RWPE2 (cell line): ENCODE measurements around the gene DRC1.

Experiments used
- ATAC-seq: fragments of 200-7000 bp; cut with Tn5 transposase; 3 replicates; pipeline ENCODE4 v1.9.1; 2021; ENCODE audit warnings: low read depth
- DNase-seq: peaks from one replicate; pipeline ENCODE4 v3.0.0-alpha.2; 2020; ENCODE audit warnings: low spot score
- H3K27ac ChIP-seq: fragments of 450-650 bp; 2 replicates; pipeline ENCODE4 v1.5.1; 2017; ENCODE audit warnings: mild to moderate bottlenecking; ENCODE audit not compliant: poor library complexity, severe bottlenecking
- H3K27me3 ChIP-seq: fragments of 250-450 bp; sonication (Bioruptor Pico); 2 replicates; pipeline ENCODE4 v1.5.1; 2021; ENCODE audit warnings: mild to moderate bottlenecking, moderate library complexity; ENCODE audit not compliant: insufficient read depth, poor library complexity, severe bottlenecking
- H3K36me3 ChIP-seq: fragments of 250-450 bp; sonication (Bioruptor Pico); 2 replicates; pipeline ENCODE4 v1.5.1; 2020; ENCODE audit warnings: low read depth, mild to moderate bottlenecking, moderate library complexity
- H3K4me1 ChIP-seq: fragments of 250-450 bp; sonication (Bioruptor Pico); 2 replicates; pipeline ENCODE4 v1.5.1; 2021; ENCODE audit warnings: mild to moderate bottlenecking, moderate library complexity; ENCODE audit not compliant: insufficient read depth, poor library complexity, severe bottlenecking
- H3K4me3 ChIP-seq: fragments of 250-450 bp; sonication (Bioruptor Pico); 2 replicates; pipeline ENCODE4 v1.5.1; 2021; ENCODE audit warnings: mild to moderate bottlenecking, moderate library complexity; ENCODE audit not compliant: severe bottlenecking
- H3K9me3 ChIP-seq: fragments of 250-450 bp; sonication (Bioruptor Pico); 2 replicates; pipeline ENCODE4 v1.5.1; 2021; ENCODE audit warnings: mild to moderate bottlenecking, moderate library complexity; ENCODE audit not compliant: severe bottlenecking
- CTCF ChIP-seq: fragments of 450-650 bp; IDR thresholded peaks from one replicate; pipeline ENCODE4 v1.5.1; 2017; ENCODE audit warnings: mild to moderate bottlenecking, moderate library complexity; ENCODE audit not compliant: poor library complexity, severe bottlenecking

Gene DRC1

GRCh38 chr2:26481706-26482105 lies 80.0 kb downstream of the DRC1 start:
- no peak for ATAC-seq
- TF ChIP-seq CTCF = no peak

GRCh38 chr2:26482211-26483026 lies 80.7 kb downstream of the DRC1 start:
- DNase-seq (no peak), ATAC-seq (no peak)
- Histone ChIP-seq H3K4me1 (no peaks in the 10 kb centered on the region), H3K9me3 (no peaks in the 10 kb centered on the region), H3K4me3 (no peak overlapping the region), H3K36me3 (no peaks in the 10 kb centered on the region), H3K27me3 (no peaks in the 10 kb centered on the region), H3K27ac (no peak overlapping the region)
- no peak for TF ChIP-seq CTCF

More at GRCh38 chr2:26481706-26482105, 80.0 kb downstream of the DRC1 start:
- Histone ChIP-seq H3K27me3 (no peaks in the 10 kb centered on the region), H3K9me3 (no peaks in the 10 kb centered on the region), H3K36me3 (no peaks in the 10 kb centered on the region), H3K4me3 (no peak overlapping the region), H3K27ac (no peak overlapping the region), H3K4me1 (no peaks in the 10 kb centered on the region)
- DNase-seq = no peak

GRCh38 chr2:26483027-26483326 lies 81.3 kb downstream of the DRC1 start:
- ATAC-seq (no peak), DNase-seq (no peak)
- no peaks in the 10 kb centered on the region for H3K4me1 ChIP-seq
- no peaks in the 10 kb centered on the region for H3K36me3 ChIP-seq
- no peak overlapping the region for H3K27ac ChIP-seq
- no peaks in the 10 kb centered on the region for H3K9me3 ChIP-seq
- no peaks in the 10 kb centered on the region for H3K27me3 ChIP-seq
- H3K4me3 ChIP-seq = no peak overlapping the region
- no peak for TF ChIP-seq CTCF

GRCh38 chr2:26483516-26483915 lies 81.8 kb downstream of the DRC1 start:
- no peak overlapping the region for H3K4me3 ChIP-seq
- no peak for DNase-seq
- TF ChIP-seq CTCF = no peak
- H3K9me3 ChIP-seq = no peaks in the 10 kb centered on the region
- no peak overlapping the region for H3K27ac ChIP-seq
- no peaks in the 10 kb centered on the region for H3K36me3 ChIP-seq
- no peak for ATAC-seq
- no peaks in the 10 kb centered on the region for H3K27me3 ChIP-seq
- H3K4me1 ChIP-seq = no peaks in the 10 kb centered on the region

GRCh38 chr2:26483957-26484565 lies 82.3 kb downstream of the DRC1 start:
- no peaks in the 10 kb centered on the region for H3K4me1 ChIP-seq

More at GRCh38 chr2:26483957-26484565, 82.3 kb downstream of the DRC1 start:
- Histone ChIP-seq H3K36me3 (no peaks in the 10 kb centered on the region), H3K4me3 (no peak overlapping the region), H3K27me3 (no peaks in the 10 kb centered on the region), H3K27ac (no peak overlapping the region), H3K9me3 (no peaks in the 10 kb centered on the region)
- DNase-seq (no peak), ATAC-seq (no peak)
- TF ChIP-seq CTCF = no peak
